RWPE2 (cell line): ENCODE data around the gene TFAP2A.

ENCODE experiments used
- ATAC-seq: fragments of 200-7000 bp; cut with Tn5 transposase; 3 replicates; pipeline ENCODE4 v1.9.1; 2021; ENCODE audit warnings: low read depth
- DNase-seq: peaks from one replicate; pipeline ENCODE4 v3.0.0-alpha.2; 2020; ENCODE audit warnings: low spot score
- H3K27ac ChIP-seq: fragments of 450-650 bp; 2 replicates; pipeline ENCODE4 v1.5.1; 2017; ENCODE audit warnings: mild to moderate bottlenecking; ENCODE audit not compliant: poor library complexity, severe bottlenecking
- H3K27me3 ChIP-seq: fragments of 250-450 bp; sonication (Bioruptor Pico); 2 replicates; pipeline ENCODE4 v1.5.1; 2021; ENCODE audit warnings: mild to moderate bottlenecking, moderate library complexity; ENCODE audit not compliant: insufficient read depth, poor library complexity, severe bottlenecking
- H3K36me3 ChIP-seq: fragments of 250-450 bp; sonication (Bioruptor Pico); 2 replicates; pipeline ENCODE4 v1.5.1; 2020; ENCODE audit warnings: low read depth, mild to moderate bottlenecking, moderate library complexity
- H3K4me1 ChIP-seq: fragments of 250-450 bp; sonication (Bioruptor Pico); 2 replicates; pipeline ENCODE4 v1.5.1; 2021; ENCODE audit warnings: mild to moderate bottlenecking, moderate library complexity; ENCODE audit not compliant: insufficient read depth, poor library complexity, severe bottlenecking
- H3K4me3 ChIP-seq: fragments of 250-450 bp; sonication (Bioruptor Pico); 2 replicates; pipeline ENCODE4 v1.5.1; 2021; ENCODE audit warnings: mild to moderate bottlenecking, moderate library complexity; ENCODE audit not compliant: severe bottlenecking
- H3K9me3 ChIP-seq: fragments of 250-450 bp; sonication (Bioruptor Pico); 2 replicates; pipeline ENCODE4 v1.5.1; 2021; ENCODE audit warnings: mild to moderate bottlenecking, moderate library complexity; ENCODE audit not compliant: severe bottlenecking
- TF ChIP-seq, protein P1 (sequence below): fragments of 450-650 bp; IDR thresholded peaks from one replicate; pipeline ENCODE4 v1.5.1; 2017; ENCODE audit warnings: mild to moderate bottlenecking, moderate library complexity; ENCODE audit not compliant: poor library complexity, severe bottlenecking

The TFAP2A gene

DNA sequence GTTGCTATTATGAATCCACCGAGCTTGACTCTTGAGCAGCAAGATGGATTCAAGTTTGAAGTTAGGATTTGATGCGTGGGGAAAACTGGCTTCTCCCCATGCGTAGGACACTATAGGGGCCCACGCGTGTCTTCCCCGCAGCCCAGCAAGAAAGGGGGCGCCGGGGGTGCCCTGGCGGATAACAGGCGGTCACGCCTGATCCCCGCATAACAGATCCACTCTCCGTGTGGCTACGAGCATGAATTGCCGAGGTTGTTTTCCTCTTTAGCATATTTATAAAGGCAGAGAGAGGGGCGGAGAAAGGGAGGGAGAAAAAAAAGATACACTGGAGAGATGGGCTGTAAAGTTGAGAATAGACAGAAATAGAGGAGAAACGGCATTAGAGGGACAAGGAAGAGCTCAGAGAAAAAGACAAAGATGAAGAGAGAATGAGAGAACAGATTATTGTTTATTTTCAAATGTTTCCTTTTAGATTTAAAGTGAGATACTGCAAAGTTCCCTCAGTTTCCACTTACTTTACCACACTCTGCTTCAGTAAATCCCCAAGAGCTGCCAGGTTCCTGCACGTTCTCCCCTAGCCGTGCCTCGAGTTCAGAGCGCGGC lies 32.0 kb downstream of the TFAP2A start:
- Histone ChIP-seq H3K4me3 (peak overlapping the region; percentile 22), H3K27ac (no peak overlapping the region), H3K27me3 (no peaks in the 10 kb centered on the region), H3K9me3 (no peaks in the 10 kb centered on the region), H3K36me3 (no peaks in the 10 kb centered on the region), H3K4me1 (no peaks in the 10 kb centered on the region)
- ATAC-seq (no peak), DNase-seq (no peak)
- TF ChIP-seq, protein P1, sequence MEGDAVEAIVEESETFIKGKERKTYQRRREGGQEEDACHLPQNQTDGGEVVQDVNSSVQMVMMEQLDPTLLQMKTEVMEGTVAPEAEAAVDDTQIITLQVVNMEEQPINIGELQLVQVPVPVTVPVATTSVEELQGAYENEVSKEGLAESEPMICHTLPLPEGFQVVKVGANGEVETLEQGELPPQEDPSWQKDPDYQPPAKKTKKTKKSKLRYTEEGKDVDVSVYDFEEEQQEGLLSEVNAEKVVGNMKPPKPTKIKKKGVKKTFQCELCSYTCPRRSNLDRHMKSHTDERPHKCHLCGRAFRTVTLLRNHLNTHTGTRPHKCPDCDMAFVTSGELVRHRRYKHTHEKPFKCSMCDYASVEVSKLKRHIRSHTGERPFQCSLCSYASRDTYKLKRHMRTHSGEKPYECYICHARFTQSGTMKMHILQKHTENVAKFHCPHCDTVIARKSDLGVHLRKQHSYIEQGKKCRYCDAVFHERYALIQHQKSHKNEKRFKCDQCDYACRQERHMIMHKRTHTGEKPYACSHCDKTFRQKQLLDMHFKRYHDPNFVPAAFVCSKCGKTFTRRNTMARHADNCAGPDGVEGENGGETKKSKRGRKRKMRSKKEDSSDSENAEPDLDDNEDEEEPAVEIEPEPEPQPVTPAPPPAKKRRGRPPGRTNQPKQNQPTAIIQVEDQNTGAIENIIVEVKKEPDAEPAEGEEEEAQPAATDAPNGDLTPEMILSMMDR: no peak

DNA sequence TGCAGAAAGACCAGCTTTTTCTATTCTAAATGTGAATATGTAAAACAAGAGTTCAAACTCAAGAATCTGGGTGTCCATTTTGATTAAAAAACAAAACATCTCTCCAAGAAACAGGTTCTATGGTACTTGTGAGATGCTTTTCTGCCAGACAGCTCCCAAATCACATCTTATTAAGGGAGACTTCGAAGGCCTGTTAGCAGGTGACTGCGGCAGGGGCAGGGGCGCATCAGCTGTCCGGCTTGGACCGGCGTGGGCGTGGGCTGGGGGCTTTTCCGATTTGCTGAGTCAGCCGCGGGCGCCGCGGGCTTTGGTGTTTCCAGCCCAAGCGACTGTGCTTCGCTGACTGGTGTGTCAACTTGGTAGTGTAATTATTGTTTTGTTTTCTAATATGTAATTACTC lies 32.6 kb downstream of the TFAP2A start:
- ATAC-seq: no peak
- no peaks in the 10 kb centered on the region for H3K27me3 ChIP-seq
- TF ChIP-seq, protein P1: no peak
- no peaks in the 10 kb centered on the region for H3K4me1 ChIP-seq
- no peak for DNase-seq
- H3K27ac ChIP-seq: no peak overlapping the region
- no peaks in the 10 kb centered on the region for H3K36me3 ChIP-seq
- H3K4me3 ChIP-seq: no peak overlapping the region
- H3K9me3 ChIP-seq: no peaks in the 10 kb centered on the region

DNA sequence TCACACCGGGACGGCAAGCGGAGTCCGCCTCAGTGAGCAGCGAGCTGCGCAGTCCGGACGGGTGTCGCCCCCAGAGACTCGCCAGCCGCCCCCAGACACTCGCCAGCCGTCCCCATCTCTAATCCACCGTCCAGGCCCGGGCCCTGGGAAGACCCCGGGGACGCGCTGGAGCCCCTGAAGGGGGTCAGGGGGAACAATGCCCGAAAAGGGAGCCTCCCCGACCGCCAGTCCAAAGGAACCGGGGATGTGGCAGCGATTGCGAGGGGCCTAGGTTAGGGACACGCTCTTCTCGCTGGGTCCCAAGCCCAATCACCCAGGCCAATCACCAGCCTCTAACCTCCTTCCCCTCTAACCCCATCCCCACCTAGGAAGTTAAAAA lies 33.1 kb downstream of the TFAP2A start:
- no peaks in the 10 kb centered on the region for H3K4me1 ChIP-seq
- no peaks in the 10 kb centered on the region for H3K36me3 ChIP-seq
- no peak overlapping the region for H3K4me3 ChIP-seq
- ATAC-seq (no peak), DNase-seq (no peak)
- H3K27ac ChIP-seq: no peak overlapping the region
- TF ChIP-seq, protein P1: no peak
- H3K9me3 ChIP-seq: no peaks in the 10 kb centered on the region
- no peaks in the 10 kb centered on the region for H3K27me3 ChIP-seq

DNA sequence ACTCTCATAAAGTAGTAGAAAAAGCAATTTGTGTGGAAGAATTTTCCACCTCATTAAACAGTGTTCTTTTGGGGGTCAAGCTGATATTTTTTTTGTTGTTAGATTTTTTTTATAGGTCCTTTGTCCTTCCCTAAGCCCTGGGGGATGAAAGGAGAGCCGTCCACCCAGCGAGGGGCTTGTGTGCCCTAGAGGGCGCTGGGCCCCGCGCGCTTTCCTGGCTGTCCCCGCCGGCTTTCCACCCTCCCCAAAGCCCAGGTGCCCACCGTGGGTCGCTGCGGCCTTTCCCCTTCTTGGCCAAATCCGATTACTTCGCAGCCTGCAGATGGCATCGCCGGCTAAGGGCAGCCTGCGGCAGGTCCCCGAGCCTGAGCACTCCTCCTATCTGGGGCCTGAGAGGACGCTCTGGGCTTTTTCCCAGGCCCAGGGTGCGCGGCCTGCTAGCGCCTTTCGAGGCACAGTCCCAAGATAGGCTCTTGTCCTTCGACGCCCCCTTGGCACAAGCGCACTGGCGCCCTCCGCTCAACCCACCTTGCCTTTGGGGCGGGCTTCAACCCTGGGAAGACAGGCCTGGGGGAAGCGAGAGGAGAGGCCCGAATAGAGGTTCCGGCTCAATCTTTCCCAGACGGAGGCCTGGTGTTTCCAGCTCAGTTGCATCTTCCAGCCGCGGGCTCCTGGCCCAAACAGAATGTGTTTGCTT lies 33.6 kb downstream of the TFAP2A start:
- Histone ChIP-seq H3K27me3 (no peaks in the 10 kb centered on the region), H3K36me3 (no peaks in the 10 kb centered on the region), H3K4me3 (no peak overlapping the region), H3K4me1 (no peaks in the 10 kb centered on the region), H3K27ac (no peak overlapping the region), H3K9me3 (no peaks in the 10 kb centered on the region)
- TF ChIP-seq, protein P1: no peak
- ATAC-seq (no peak), DNase-seq (no peak)

DNA sequence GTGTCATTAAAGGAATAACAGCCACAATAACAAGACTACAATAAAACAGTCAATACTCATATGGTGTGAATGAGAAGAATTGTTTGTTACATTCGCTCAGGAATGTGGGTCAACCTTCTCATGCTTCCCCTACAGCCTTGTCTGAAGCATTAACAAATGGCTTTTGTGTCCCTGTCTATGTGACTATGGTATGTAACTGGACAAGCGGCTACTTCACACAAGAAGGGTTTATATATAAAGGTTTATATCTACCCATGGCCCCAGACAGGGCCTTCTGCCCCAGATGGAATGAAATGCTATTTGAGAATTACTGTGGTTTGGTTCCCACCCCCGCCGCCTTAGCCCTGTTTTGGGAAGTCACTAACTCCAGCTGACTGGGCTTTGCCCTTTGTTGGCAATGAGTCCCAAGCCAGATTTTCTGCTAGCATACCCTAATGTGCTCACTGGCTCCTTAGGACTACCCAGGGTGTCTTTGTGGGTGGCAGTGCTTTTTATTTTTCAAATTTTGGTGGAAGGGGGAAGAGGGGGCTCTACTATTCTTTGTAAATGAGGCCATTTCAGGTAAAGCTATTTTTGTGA lies 39.4 kb downstream of the TFAP2A start:
- DNase-seq (no peak), ATAC-seq (no peak)
- Histone ChIP-seq H3K36me3 (no peaks in the 10 kb centered on the region), H3K27me3 (no peaks in the 10 kb centered on the region), H3K27ac (no peak overlapping the region), H3K4me1 (no peaks in the 10 kb centered on the region), H3K9me3 (no peaks in the 10 kb centered on the region), H3K4me3 (no peak overlapping the region)
- TF ChIP-seq, protein P1: no peak
